K562 (cell line): ENCODE data around the gene CR2. TPM values are rescaled to one million over a fixed set of nuclear protein-coding genes. Genes with fewer than 3 reads are reported as not detected.

Source experiments
- ATAC-seq: fragments of 200-7000 bp; cut with Tn5 transposase; 3 replicates; pipeline ENCODE4 v1.9.1; 2020; ENCODE audit warnings: moderate library complexity
- BruUV-seq: library from RNA; stranded (reverse); fragments of 400-500 nt; replicated peaks from 2 replicates; lab custom pipeline; 2021; lab: Mats Ljungman, UMichigan
- CTCF ChIA-PET: fragments of 300-600 bp; formaldehyde crosslinking; extraction: SDS; loops from one replicate; lab custom pipeline; 2021; ENCODE audit warnings: low intra/inter-chr PET ratio; lab: Yijun Ruan, JAX
- POLR2A ChIA-PET: fragments of 300-600, 350-650 bp; sonication (Branson Sonifier 250); formaldehyde crosslinking; extraction: SDS; loops from one replicate; lab custom pipeline; 2021; ENCODE audit warnings: antibody characterized with exemption, inconsistent platforms; lab: Yijun Ruan, JAX
- DNase-seq, 4 experiments: peaks; one replicate each; pipeline versions ENCODE4 v3.0.0 to v3.0.0-alpha.2; 2011 to 2018; ENCODE audit warnings: low spot score in 3 of 4, mixed read lengths in 3 of 4; ENCODE audit errors: extremely low read depth in 1 of 4
- FAIRE-seq: peaks from 2 replicates; lab custom pipeline; 2011; peaks lifted over from hg19 to GRCh38; lab: Jason Lieb, UNC
- H2AFZ ChIP-seq: 2 replicates; pipeline ENCODE4 v1.6.0; 2011; ENCODE audit warnings: low read depth, low read length, control low read depth, inconsistent platforms
- H3K27ac ChIP-seq: fragments of 200-600 bp; 3 replicates; pipeline ENCODE4 v1.8.0; 2011; ENCODE audit warnings: low read depth, mild to moderate bottlenecking, control low read depth, inconsistent platforms, low read length, moderate library complexity, mixed read lengths; ENCODE audit errors: extremely low read depth
- H3K27me3 ChIP-seq, 2 experiments: fragments of 300-600 bp in 1 of 2; 2 replicates in 1 of 2; 3 replicates in 1 of 2; pipeline versions ENCODE4 v1.6.0 to v1.8.0; 2011; ENCODE audit warnings: inconsistent platforms in 2 of 2, low read length in 2 of 2, mild to moderate bottlenecking in 1 of 2, mixed read lengths in 1 of 2, moderate library complexity in 1 of 2; ENCODE audit not compliant: control insufficient read depth in 2 of 2, insufficient read depth in 2 of 2
- H3K36me3 ChIP-seq: fragments of 300-600 bp; 3 replicates; pipeline ENCODE4 v1.8.0; 2011; ENCODE audit warnings: mild to moderate bottlenecking, low read length, inconsistent platforms; ENCODE audit not compliant: control insufficient read depth, insufficient read depth
- H3K4me1 ChIP-seq, 2 experiments: fragments of 200-600 bp in 1 of 2; replicated peaks in 1 of 2; 2 replicates in 1 of 2; 3 replicates in 1 of 2; pipeline versions ENCODE4 v1.5.1 to v1.8.0; 2011; ENCODE audit warnings: inconsistent platforms in 2 of 2, low read length in 2 of 2, mild to moderate bottlenecking in 1 of 2, mixed read lengths in 1 of 2, moderate library complexity in 1 of 2; ENCODE audit not compliant: control insufficient read depth in 2 of 2, insufficient read depth in 2 of 2
- H3K4me2 ChIP-seq: 2 replicates; pipeline ENCODE4 v1.6.1; 2011; ENCODE audit warnings: low read length, control low read depth, inconsistent platforms, mixed read lengths; ENCODE audit not compliant: insufficient read depth
- H3K4me3 ChIP-seq: fragments of 200-600 bp; sonication (generic), shearing (Covaris generic); 2 replicates; pipeline ENCODE4 v1.5.1; 2016; ENCODE audit warnings: control low read depth, inconsistent platforms
- H3K79me2 ChIP-seq: fragments of 200-600 bp; 3 replicates; pipeline ENCODE4 v1.8.0; 2011; ENCODE audit warnings: low read length, inconsistent platforms; ENCODE audit not compliant: control insufficient read depth, insufficient read depth
- H3K9ac ChIP-seq, 2 experiments: 2 replicates each; pipeline versions ENCODE4 v1.6.0 to v1.6.1; 2011; ENCODE audit warnings: low read depth in 2 of 2, low read length in 2 of 2, control low read depth in 1 of 2, inconsistent platforms in 1 of 2, mild to moderate bottlenecking in 1 of 2, mixed read lengths in 1 of 2; ENCODE audit not compliant: insufficient read depth in 1 of 2
- H3K9me1 ChIP-seq: one replicate; pipeline ENCODE4 v1.6.0; 2011; ENCODE audit warnings: inconsistent platforms, mild to moderate bottlenecking, low read length, moderate library complexity; ENCODE audit not compliant: control insufficient read depth, insufficient read depth
- H3K9me3 ChIP-seq: replicated peaks from 2 replicates; pipeline ENCODE4 v1.5.1; 2011; ENCODE audit warnings: low read depth, low read length, inconsistent platforms; ENCODE audit not compliant: control insufficient read depth, insufficient read depth
- H4K20me1 ChIP-seq: replicated peaks from 2 replicates; pipeline ENCODE4 v1.6.1; 2011; ENCODE audit warnings: low read length, inconsistent platforms, mixed read lengths; ENCODE audit not compliant: control insufficient read depth, insufficient read depth
- CHD4 ChIP-seq: fragments of 200-600 bp; sonication (generic); IDR thresholded peaks from 3 replicates; pipeline ENCODE4 v1.6.1; 2012; ENCODE audit warnings: low read depth, mild to moderate bottlenecking, mixed read lengths, low read length, inconsistent platforms; ENCODE audit not compliant: insufficient read depth, insufficient replicate concordance, poor library complexity, severe bottlenecking
- CSDE1 ChIP-seq, 2 experiments: fragments of 450-650 bp; IDR thresholded peaks; 2 replicates each; pipeline ENCODE4 v1.6.1; 2016; ENCODE audit warnings: mild to moderate bottlenecking in 1 of 2
- E2F5 ChIP-seq: sonication (generic); formaldehyde crosslinking; IDR thresholded peaks from 2 replicates; pipeline ENCODE4 v1.8.0; 2022; ENCODE audit warnings: mild to moderate bottlenecking, missing genetic modification reagents
- GATAD2B ChIP-seq: fragments of 450-650 bp; IDR thresholded peaks from 2 replicates; pipeline ENCODE4 v1.6.1; 2017; ENCODE audit warnings: mild to moderate bottlenecking, borderline replicate concordance
- ID3 ChIP-seq, 2 experiments: fragments of 250-450 bp in 1 of 2; fragments of 450-650 bp in 1 of 2; sonication (Bioruptor Pico) in 1 of 2; IDR thresholded peaks; 2 replicates each; pipeline versions ENCODE4 v1.6.1 to v1.8.0; 2016 to 2021; ENCODE audit warnings: mild to moderate bottlenecking in 2 of 2, moderate library complexity in 2 of 2, missing compliant biosample characterization in 1 of 2, missing genetic modification characterization in 1 of 2
- NCOA4 ChIP-seq: fragments of 450-650 bp; IDR thresholded peaks from 2 replicates; pipeline ENCODE4 v1.6.1; 2018; ENCODE audit warnings: mild to moderate bottlenecking; ENCODE audit not compliant: partially characterized antibody
- PHF21A ChIP-seq: fragments of 450-650 bp; IDR thresholded peaks from 2 replicates; pipeline ENCODE4 v1.6.1; 2017; ENCODE audit warnings: low read depth, borderline replicate concordance
- TCF15 ChIP-seq: fragments of 250-450 bp; sonication (Bioruptor Pico); IDR thresholded peaks from 2 replicates; pipeline ENCODE4 v1.8.0; 2022; ENCODE audit warnings: moderate library complexity, mild to moderate bottlenecking, inconsistent platforms
- ZBED1 ChIP-seq: IDR thresholded peaks from 2 replicates; pipeline ENCODE4 v1.6.1; 2014
- ZNF407 ChIP-seq: fragments of 450-650 bp; IDR thresholded peaks from 2 replicates; pipeline ENCODE4 v1.6.1; 2016; ENCODE audit warnings: low read depth
- WGBS: fragments of 100-300 bp; shearing (Covaris generic); methylation state at CpG from one replicate; pipeline ENCODE4 v1.1.6; 2016; ENCODE audit warnings: low coverage, mixed read lengths; ENCODE audit not compliant: insufficient coverage; ENCODE audit errors: missing lambda C conversion rate; 5-methylcytosine and 5-hydroxymethylcytosine counted together
- in situ Hi-C: fragments of 300-500 bp; cut with MboI; formaldehyde crosslinking; loops from 4 replicates; pipeline ENCODE4 v1.15.0; 2018; ENCODE audit warnings: inconsistent platforms, mixed read lengths
- intact Hi-C: fragments of 100-400 bp; cut with micrococcal nuclease; formaldehyde crosslinking; loops from 2 replicates; pipeline ENCODE4 v1.14.2; 2022
- polyA plus RNA-seq, 8 experiments: library from polyadenylated mRNA; depleted of rRNA in 4 of 8; stranded (reverse) in 5 of 8; unstranded in 3 of 8; fragments of >200 nt; fragmentation: Nextera tagmentation in 2 of 8; fragmentation: Illumina TruSeq in 1 of 8; extraction: Ambion mirVana in 2 of 8; extraction: Trizol in 1 of 8; gene quantifications; 2 replicates each; pipeline versions ENCODE4 v1.2.1 to v1.2.3, GENCODE V29; 2011 to 2014; ENCODE audit warnings: inconsistent platforms in 1 of 8, missing spikeins in 1 of 8
- total RNA-seq, 7 experiments: library from RNA; depleted of rRNA in 6 of 7; stranded (reverse); fragments of >200 nt in 6 of 7; fragmentation: Illumina TruSeq in 2 of 7; extraction: Trizol in 2 of 7; gene quantifications; 2 replicates each; pipeline versions ENCODE4 v1.2.1 to v1.2.3, GENCODE V29; 2011 to 2021; ENCODE audit warnings: low replicate concordance in 1 of 7

The CR2 gene
- total and polyA plus RNA-seq, 9 of the 15 experiments (the other 6 are each of a cell fraction or from before 2014, with no cell fraction given), result 0.07 to 0.67 (median 0.37) TPM

- CTCF ChIA-PET, result no interaction called here
- intact Hi-C loops, result no loop called here
- TF ChIP-seq ZBED1 (no peak), NCOA4 (no peak), ZNF407 (no peak), GATAD2B (no peak), ID3 (CRISPR knock-in tag; IDR thresholded peaks at IDR 0.05) (no peak), ID3 (tag; IDR thresholded peaks at IDR 0.05) (no peak), TCF15 (no peak), CSDE1 (IDR thresholded peaks at IDR 0.05) (no peak), CHD4 (no peak), PHF21A (no peak), E2F5 (CRISPR knock-in tag) (no peak)
Measured at GRCh38 chr1:207424570-207425131, 29.5 kb upstream of the CR2 start.

More at GRCh38 chr1:207424570-207425131, 29.5 kb upstream of the CR2 start:
- BruUV-seq, result no TSS peak
- Histone ChIP-seq H3K9ac (peak overlapping the region in 1 of 2 experiments; percentile 11; a peak in 1 of 4 replicates), H3K4me1 (peaks cover 4 to 8% of the 10 kb centered on the region in 2 experiments; a peak in 2 of 5 replicates), H2AFZ (peak overlapping the region; percentile 77), H3K4me3 (no peak overlapping the region), H3K27ac (no peak overlapping the region), H3K36me3 (no peaks in the 10 kb centered on the region), H3K9me1 (no peaks in the 10 kb centered on the region), H3K27me3 (no peaks in the 10 kb centered on the region), H3K4me2 (peak overlapping the region; percentile 39), H3K79me2 (no peaks in the 10 kb centered on the region), H4K20me1 (no peaks in the 10 kb centered on the region), H3K9me3 (peaks cover 12% of the 10 kb centered on the region)
- in situ Hi-C loops, result no loop called here
- FAIRE-seq (no peak), ATAC-seq (peak; percentile 77), DNase-seq (peak in 1 of 4 experiments; percentile 40)
- POLR2A ChIA-PET, result interaction anchor here (1.1 kb wide), 2 partner anchors 9 to 11 kb away, joined by 3 to 4 read pairs; no protein-coding TSS in a partner anchor
- 31% methylated on average over 17 of the region's 17 CpGs for WGBS
